Neural cell (in vitro differentiated cells): ENCODE results near the gene SLC10A2.

Source experiments
- EP300 ChIP-seq: fragments of 450-650 bp; conservative IDR thresholded peaks from 2 replicates; pipeline ENCODE4 v1.6.1; 2014; ENCODE audit warnings: antibody characterized with exemption, mild to moderate bottlenecking, moderate library complexity; ENCODE audit not compliant: poor library complexity, severe bottlenecking
- EZH2 ChIP-seq: fragments of 200-600, 300-800 bp; shearing (Covaris generic), sonication (generic); IDR thresholded peaks from 2 replicates; pipeline ENCODE4 v1.6.1; 2014; ENCODE audit warnings: antibody characterized with exemption, low read length, borderline replicate concordance, mild to moderate bottlenecking; ENCODE audit not compliant: insufficient read depth, poor library complexity, severe bottlenecking
- MXI1 ChIP-seq: fragments of 450-650 bp; conservative IDR thresholded peaks from 2 replicates; pipeline ENCODE4 v1.6.1; 2014; ENCODE audit warnings: antibody characterized with exemption, mild to moderate bottlenecking; ENCODE audit not compliant: poor library complexity, severe bottlenecking
- POLR2AphosphoS5 ChIP-seq: IDR thresholded peaks from 2 replicates; pipeline ENCODE4 v1.6.1; 2012
- RAD21 ChIP-seq: fragments of 450-650 bp; conservative IDR thresholded peaks from 2 replicates; pipeline ENCODE4 v1.6.1; 2014; ENCODE audit warnings: antibody characterized with exemption, mild to moderate bottlenecking, moderate library complexity
- TAF1 ChIP-seq: IDR thresholded peaks from 2 replicates; pipeline ENCODE4 v1.6.1; 2012; ENCODE audit warnings: low read depth
- TF ChIP-seq, protein P1 (sequence below): fragments of 450-650 bp; IDR thresholded peaks from 2 replicates; pipeline ENCODE4 v1.5.1; 2014; ENCODE audit warnings: antibody characterized with exemption, mild to moderate bottlenecking, moderate library complexity; ENCODE audit not compliant: poor library complexity, severe bottlenecking

DNA sequence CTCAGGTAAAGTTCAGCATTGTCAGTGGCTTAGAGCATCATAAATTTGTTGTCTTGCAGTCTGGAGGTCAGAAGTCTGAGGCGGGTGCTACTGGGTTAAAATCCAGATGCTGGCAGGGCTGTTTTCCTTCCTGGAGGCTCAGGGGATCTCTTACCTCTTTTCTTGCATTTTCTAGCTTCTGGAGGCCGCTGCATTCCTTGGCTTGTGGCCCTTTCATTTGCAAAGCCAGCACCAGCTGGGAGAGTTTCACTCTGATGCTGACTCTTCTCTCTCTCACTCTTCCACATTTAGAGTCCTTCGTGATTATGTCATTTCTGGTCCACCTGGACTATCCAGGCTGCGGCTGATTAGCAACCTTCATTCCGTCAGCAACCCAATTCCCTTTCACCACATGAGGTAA lies 38.1 kb upstream of the SLC10A2 start:
- TF ChIP-seq, protein P1, sequence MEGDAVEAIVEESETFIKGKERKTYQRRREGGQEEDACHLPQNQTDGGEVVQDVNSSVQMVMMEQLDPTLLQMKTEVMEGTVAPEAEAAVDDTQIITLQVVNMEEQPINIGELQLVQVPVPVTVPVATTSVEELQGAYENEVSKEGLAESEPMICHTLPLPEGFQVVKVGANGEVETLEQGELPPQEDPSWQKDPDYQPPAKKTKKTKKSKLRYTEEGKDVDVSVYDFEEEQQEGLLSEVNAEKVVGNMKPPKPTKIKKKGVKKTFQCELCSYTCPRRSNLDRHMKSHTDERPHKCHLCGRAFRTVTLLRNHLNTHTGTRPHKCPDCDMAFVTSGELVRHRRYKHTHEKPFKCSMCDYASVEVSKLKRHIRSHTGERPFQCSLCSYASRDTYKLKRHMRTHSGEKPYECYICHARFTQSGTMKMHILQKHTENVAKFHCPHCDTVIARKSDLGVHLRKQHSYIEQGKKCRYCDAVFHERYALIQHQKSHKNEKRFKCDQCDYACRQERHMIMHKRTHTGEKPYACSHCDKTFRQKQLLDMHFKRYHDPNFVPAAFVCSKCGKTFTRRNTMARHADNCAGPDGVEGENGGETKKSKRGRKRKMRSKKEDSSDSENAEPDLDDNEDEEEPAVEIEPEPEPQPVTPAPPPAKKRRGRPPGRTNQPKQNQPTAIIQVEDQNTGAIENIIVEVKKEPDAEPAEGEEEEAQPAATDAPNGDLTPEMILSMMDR = no peak
- TF ChIP-seq EZH2 (no peak), TAF1 (no peak), POLR2AphosphoS5 (no peak), MXI1 (no peak), EP300 (no peak), RAD21 (no peak)
